Measurements from ENCODE around the gene PPP1R15B.

DNA sequence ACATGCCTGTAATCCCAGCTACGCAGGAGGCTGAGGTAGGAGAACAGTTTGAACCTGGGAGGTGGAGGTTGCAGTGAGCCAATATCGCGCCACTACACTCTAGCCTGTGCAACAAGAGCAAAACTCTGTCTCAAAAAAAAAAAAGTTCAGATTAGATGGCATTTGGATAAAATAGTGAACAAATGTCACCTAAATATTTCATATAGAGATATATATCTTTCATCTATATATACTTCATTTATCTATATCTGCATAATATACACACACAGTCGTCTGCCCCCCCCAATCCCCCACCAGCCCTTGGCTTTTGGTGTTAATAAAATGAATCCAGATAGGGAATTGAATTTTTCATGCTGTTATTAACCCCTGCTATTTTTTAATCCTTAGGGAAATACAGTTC is 5.0 kb downstream of the PPP1R15B start:
- no peak for TF ChIP-seq ZNF274 (IDR thresholded peaks at IDR 0.05; ENCODE audit: low read depth, low read length)
- TF ChIP-seq YY1 (IDR thresholded peaks at IDR 0.05; ENCODE audit: insufficient read depth, insufficient read length): no peak
- no peak for TF ChIP-seq SUZ12 (IDR thresholded peaks at IDR 0.05; ENCODE audit: extremely low read depth, insufficient read depth, insufficient read length)

Data from NT2/D1 (cell line).